Large intestine (tissue), 3 donors: ENCODE results near the gene BHLHA15. TPM values are rescaled to one million over a fixed set of nuclear protein-coding genes. Genes with fewer than 3 reads are reported as not detected.
A peak's percentile ranks its signal among the peaks of the same experiment; 100 is the strongest.

ENCODE experiments used
- DNase-seq, 2 donors: peaks; one replicate each; pipeline versions ENCODE4 v3.0.0 to v3.0.0-alpha.2; 2013
- H3K27ac ChIP-seq: one replicate; pipeline ENCODE4 v1.5.1; 2013; ENCODE audit warnings: low read length
- H3K27me3 ChIP-seq: 2 replicates; pipeline ENCODE4 v1.6.1; 2013; ENCODE audit warnings: low read length; ENCODE audit not compliant: control insufficient read depth, insufficient read depth
- H3K36me3 ChIP-seq: 2 replicates; pipeline ENCODE4 v1.6.1; 2013; ENCODE audit warnings: low read length; ENCODE audit not compliant: control insufficient read depth, insufficient read depth
- H3K4me1 ChIP-seq: one replicate; pipeline ENCODE4 v1.6.1; 2013; ENCODE audit warnings: low read length; ENCODE audit not compliant: control insufficient read depth, insufficient read depth
- H3K4me3 ChIP-seq: one replicate; pipeline ENCODE4 v1.5.1; 2013; ENCODE audit warnings: low read length
- H3K9me3 ChIP-seq: one replicate; pipeline ENCODE4 v1.6.1; 2013; ENCODE audit warnings: mild to moderate bottlenecking, low read depth, low read length, moderate library complexity; ENCODE audit not compliant: control insufficient read depth
- WGBS: methylation state at CpG from one replicate; pipeline ENCODE4 v1.1.5; 2013; ENCODE audit warnings: low lambda C conversion rate; ENCODE audit not compliant: insufficient coverage; 5-methylcytosine and 5-hydroxymethylcytosine counted together
- polyA plus RNA-seq: library from polyadenylated mRNA; unstranded; fragments of 120-200 nt; gene quantifications from one replicate; pipeline ENCODE4 v1.2.1, GENCODE V29; 2013

BHLHA15 gene
- polyA plus RNA-seq, 1 donor, result 0.60 TPM

DNA sequence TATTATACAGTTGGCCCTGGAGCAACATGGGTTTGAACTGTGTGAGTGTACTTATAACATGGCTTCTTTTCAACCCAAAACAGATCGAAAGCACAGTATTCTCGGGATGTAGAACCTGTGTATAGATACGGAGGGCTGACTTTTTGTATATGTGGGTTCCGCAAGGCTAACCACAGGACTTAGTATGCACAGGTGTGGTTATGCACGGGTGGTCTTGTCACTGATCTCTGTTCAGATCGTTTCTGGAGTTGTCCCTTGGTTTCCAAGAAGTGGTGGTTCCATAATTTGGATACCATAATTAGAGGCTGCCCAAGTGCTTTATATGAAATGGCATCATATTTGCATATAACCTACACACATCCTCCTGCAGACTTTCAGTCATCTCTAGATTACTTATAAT lies 10.9 kb upstream of the BHLHA15 start:
- DNase-seq, result no peak
- peaks cover 6% of the 10 kb centered on the region for H3K4me1 ChIP-seq
- no CpG with 5 or more reads among the region's 6 CpGs for WGBS
- no peak overlapping the region for H3K4me3 ChIP-seq
- H3K9me3 ChIP-seq, result peaks cover 2% of the 10 kb centered on the region
- H3K36me3 ChIP-seq, result peaks cover 34% of the 10 kb centered on the region
- no peaks in the 10 kb centered on the region for H3K27me3 ChIP-seq
- no peak overlapping the region for H3K27ac ChIP-seq

DNA sequence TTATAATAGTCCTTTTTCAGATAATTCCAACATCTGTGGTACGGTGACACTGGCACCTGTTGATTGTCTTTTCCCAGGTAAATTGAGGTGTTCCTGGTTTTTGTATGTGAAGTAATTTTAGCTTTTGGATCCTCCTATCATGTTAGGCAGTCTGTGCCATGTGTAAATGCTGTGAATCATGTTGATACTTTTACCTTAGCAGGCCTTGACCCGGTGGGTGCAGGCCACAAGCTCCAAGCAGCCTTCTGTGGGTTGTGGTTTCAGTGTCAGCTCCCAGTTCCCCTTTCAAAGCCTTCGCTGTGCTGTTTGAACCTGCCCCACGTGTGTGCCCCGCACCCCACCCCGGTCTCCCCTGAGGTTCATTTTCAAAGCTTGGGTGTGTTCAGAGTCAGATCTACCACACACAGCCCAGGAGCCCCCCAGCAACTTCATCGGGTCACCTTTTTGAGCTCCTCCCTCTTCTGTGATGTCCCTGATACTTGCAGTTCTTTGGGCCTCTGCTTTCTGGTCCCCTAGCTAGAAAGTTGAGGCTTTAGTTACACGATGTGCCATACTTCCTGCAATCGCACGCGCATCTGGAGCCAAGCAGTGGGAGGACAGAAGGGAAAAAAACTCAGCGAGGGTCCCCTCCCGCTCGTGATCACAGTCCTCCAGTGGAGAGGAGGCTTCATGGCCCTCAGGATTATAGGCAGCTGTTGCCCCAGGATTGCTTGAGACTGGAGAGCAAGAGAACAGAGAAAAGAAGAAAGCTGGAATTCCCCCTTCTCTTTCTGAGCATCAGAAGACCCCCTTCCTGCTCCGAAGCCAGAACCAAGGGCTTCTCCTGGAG lies 8.7 kb upstream of the BHLHA15 start:
- WGBS, result 97% methylated on average over 6 of the region's 15 CpGs
- H3K27ac ChIP-seq, result no peak overlapping the region

DNA sequence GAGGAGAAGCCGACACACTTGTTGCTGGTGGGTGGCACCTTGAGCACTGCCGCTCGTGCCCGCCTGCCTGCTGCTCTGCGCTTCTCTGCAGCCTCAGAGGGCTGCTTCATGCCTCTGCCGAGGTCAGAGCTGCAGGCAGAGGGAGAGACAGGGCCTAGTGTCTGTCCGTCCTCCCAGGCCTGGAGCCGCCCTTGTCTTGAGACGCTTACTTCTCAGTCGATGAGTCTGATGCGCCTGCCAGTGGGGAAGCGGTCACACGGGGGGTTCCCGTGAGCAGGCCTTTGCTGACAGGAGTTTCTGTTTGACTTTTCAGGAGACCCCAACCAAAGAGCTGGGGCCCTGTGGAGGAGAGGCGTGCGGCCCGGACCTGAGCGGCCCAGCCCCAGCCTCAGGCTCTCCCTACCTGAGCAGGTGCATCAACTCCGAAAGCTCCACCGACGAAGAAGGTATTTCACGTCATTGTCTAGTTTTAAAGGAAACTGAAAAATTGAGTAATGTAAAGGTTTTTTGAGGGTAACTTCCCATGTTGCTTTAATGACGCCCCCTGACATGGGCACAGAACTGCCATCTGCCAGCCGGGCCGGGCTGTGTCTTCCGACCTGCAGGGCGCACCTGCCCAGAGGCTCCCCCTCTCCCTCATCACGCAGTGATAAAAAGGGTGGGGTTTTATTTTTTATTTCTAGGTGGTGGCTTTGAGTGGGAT lies 7.8 kb upstream of the BHLHA15 start:
- H3K27me3 ChIP-seq, result no peaks in the 10 kb centered on the region
- H3K4me1 ChIP-seq, result peaks cover 6% of the 10 kb centered on the region
- no peak overlapping the region for H3K27ac ChIP-seq
- H3K36me3 ChIP-seq, result peaks cover 38% of the 10 kb centered on the region
- WGBS, result no CpG with 5 or more reads among the region's 28 CpGs
- DNase-seq, result no peak
- no peak overlapping the region for H3K4me3 ChIP-seq
- peaks cover 6% of the 10 kb centered on the region for H3K9me3 ChIP-seq

More for the DNA sequence above, 8.7 kb upstream of the BHLHA15 start:
- Histone ChIP-seq H3K36me3 (peaks cover 38% of the 10 kb centered on the region), H3K9me3 (peaks cover 6% of the 10 kb centered on the region), H3K4me1 (peaks cover 6% of the 10 kb centered on the region), H3K27me3 (no peaks in the 10 kb centered on the region), H3K4me3 (no peak overlapping the region)
- DNase-seq, result no peak

DNA sequence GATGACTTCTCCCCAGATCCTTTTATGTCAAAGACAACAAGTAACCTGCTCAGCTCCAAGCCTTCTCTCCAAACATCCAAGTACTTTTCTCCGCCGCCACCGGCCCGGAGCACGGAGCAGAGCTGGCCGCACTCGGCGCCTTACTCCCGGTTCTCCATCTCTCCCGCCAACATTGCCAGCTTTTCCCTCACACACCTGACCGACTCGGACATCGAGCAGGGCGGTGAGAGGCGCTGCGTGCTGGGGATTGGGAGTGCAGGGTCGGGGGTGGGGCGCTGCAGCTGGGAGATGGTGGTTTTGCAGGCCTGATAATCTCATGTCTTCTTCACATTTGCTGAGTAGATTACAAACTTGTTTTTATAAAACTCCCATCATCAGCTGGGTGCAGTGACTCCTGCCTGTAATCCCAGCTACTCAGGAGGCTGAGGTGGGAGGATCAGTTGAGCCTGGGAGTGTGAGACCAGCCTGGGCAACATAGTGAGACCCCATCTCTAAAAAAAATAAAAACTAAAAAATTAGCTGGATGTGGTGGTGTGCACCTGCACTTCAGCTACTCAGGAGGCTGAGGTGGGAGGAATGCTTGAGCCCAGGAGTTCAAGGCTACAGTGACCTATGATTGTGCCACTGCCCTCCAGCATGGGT lies 7.2 kb upstream of the BHLHA15 start:
- Histone ChIP-seq H3K4me1 (peaks cover 6% of the 10 kb centered on the region), H3K4me3 (no peak overlapping the region), H3K36me3 (peaks cover 39% of the 10 kb centered on the region), H3K27ac (no peak overlapping the region), H3K27me3 (no peaks in the 10 kb centered on the region), H3K9me3 (peaks cover 6% of the 10 kb centered on the region)
- DNase-seq, result no peak
- WGBS, result 98% methylated on average over 7 of the region's 18 CpGs

DNA sequence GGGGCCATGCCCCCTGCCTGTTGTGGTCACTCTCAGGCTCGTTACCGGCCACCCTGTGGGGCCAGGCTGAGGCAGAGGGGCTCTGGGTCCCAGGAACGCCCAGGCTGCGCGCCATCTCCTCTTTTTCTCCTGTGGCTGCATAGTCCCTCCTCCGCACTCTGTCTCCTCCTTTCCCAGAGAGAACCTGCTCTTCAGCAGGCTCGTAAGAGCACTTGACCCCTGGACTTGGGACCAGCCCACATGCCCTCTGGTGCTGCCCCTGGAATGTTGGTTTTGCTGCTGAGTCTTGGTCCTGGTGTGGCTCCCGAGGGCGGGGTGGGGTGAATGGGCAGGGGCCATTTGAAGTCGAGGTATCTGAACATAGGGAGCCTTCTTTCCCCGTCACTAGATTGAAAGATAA lies 6.6 kb upstream of the BHLHA15 start:
- Histone ChIP-seq H3K27ac (no peak overlapping the region), H3K4me3 (no peak overlapping the region), H3K9me3 (peaks cover 6% of the 10 kb centered on the region), H3K27me3 (no peaks in the 10 kb centered on the region), H3K4me1 (peaks cover 6% of the 10 kb centered on the region), H3K36me3 (peaks cover 41% of the 10 kb centered on the region)
- WGBS, result 60% methylated on average over 1 of the region's 11 CpGs
- DNase-seq, result peak; percentile 61 to 79

DNA sequence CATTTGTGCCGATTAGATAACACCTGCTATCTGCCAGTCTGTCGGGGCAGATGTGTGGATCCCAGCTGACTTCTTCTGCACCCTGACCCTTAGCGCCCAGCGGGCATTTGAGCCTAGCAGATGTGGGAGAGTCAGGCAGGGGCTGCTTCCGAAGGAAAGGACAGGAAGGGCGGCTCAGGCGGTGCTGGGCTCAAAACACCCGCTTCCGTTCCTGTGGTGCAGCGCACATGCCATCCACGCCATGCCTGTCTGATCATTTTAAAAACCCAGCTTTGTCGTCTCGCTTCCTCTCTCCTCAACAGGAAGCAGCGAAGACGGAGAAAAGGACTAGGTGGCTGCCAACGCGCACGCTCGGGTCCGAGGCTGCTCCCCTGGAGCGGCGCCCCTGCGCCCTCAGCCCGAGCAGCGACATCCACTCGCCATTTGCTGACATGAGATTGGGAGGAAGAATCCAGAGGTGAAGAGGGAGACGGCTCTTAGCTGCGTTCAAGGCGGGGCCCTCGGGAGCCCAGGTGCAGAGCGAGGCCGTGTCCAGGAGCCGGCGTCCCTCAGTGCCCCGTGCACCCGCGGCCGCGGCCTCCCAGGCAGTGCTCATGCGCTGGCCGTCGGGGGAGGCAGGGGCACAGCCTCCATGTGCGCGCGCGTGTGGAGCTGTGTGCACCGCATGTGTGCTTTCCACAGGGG lies 5.9 kb upstream of the BHLHA15 start:
- Histone ChIP-seq H3K36me3 (peaks cover 41% of the 10 kb centered on the region), H3K27ac (no peak overlapping the region), H3K4me1 (peaks cover 6% of the 10 kb centered on the region), H3K9me3 (peaks cover 6% of the 10 kb centered on the region), H3K27me3 (no peaks in the 10 kb centered on the region), H3K4me3 (no peak overlapping the region)
- WGBS, result no CpG with 5 or more reads among the region's 47 CpGs
- DNase-seq, result no peak

DNA sequence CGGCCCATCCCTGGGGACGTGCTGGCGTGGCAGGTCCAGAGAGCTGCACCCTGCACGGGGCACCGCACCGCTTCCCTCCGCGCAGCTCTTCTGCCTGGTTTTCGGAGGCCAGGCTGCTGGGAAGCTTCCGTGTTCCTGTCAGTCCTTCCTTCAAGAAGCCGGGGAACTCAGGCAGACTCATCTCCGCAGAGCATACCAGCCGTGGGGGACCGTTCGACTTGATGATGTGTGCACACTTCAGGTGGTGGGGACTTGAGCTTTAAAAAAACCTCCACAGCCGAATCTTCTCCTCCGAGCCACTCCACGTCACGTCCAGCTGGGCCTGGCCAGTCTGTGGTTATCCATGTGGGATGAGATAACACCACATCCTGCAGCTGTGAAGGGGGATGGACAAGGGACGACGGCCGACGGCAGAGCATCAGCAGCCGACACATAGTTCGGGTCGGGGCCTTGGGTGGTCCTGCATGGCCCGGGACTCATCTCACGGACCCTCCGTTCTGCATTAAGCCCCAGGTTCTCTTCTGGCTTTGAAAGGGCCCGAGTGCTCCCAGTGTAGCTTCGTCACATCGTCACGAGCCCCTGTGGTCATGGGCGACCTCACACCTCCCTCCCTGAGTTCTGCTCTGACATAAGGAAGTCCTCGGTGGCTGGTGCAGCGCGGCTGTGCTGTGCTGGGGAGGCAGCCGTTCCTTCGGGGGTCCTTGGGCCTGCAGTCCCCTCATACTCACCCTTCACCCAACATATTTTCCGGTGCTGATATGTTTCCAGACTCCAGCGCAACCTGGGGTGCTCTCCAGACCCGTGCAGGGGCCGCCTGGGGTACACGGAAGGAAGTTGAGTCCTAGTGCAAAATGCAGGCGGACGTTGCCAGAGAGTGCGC lies 4.5 kb upstream of the BHLHA15 start:
- no peak overlapping the region for H3K27ac ChIP-seq
- H3K4me1 ChIP-seq, result peaks cover 8% of the 10 kb centered on the region
- no peak overlapping the region for H3K4me3 ChIP-seq
- H3K9me3 ChIP-seq, result peaks cover 6% of the 10 kb centered on the region
- peaks cover 41% of the 10 kb centered on the region for H3K36me3 ChIP-seq
- no peak for DNase-seq
- no peaks in the 10 kb centered on the region for H3K27me3 ChIP-seq
- WGBS, result 90% methylated on average over 2 of the region's 47 CpGs

DNA sequence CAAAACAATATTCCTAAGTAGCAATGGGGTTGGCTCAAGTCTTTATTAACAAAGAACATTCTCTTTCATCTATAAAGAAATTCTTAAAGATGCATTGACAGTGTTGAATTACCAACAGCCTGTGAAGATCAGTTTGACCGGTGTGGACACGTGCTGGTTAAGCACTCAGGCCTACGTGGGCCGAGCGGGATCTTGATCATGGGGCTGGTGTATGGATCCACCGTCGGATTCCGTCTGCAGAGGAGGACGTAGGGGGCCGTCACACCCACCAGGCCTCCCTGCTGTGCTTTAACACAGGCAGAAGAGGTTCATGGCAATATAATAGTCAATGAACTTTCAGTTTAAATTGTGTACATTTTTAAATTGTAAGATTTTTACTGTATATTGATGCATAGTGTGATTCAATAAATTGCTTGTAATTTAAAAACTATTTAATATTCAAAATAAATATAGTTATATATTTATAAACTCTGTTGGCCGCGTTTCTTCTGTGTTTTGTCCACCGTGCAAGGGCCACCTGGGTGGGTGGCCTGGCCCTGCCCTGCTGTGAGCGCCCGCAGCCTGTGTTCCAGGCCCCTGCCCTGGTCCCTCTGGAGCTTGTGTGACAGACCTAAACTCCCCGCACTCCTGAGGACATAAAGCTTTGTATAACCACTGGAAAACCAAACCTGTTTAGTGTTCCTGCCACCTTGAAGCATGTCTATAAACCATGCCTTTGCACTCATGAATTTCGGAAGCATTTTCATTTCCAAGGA lies 1.9 kb upstream of the BHLHA15 start:
- Histone ChIP-seq H3K36me3 (peaks cover 26% of the 10 kb centered on the region), H3K4me3 (no peak overlapping the region), H3K9me3 (peaks cover 6% of the 10 kb centered on the region), H3K27me3 (no peaks in the 10 kb centered on the region), H3K4me1 (peaks cover 8% of the 10 kb centered on the region), H3K27ac (no peak overlapping the region)
- no peak for DNase-seq
- no CpG with 5 or more reads among the region's 17 CpGs for WGBS

DNA sequence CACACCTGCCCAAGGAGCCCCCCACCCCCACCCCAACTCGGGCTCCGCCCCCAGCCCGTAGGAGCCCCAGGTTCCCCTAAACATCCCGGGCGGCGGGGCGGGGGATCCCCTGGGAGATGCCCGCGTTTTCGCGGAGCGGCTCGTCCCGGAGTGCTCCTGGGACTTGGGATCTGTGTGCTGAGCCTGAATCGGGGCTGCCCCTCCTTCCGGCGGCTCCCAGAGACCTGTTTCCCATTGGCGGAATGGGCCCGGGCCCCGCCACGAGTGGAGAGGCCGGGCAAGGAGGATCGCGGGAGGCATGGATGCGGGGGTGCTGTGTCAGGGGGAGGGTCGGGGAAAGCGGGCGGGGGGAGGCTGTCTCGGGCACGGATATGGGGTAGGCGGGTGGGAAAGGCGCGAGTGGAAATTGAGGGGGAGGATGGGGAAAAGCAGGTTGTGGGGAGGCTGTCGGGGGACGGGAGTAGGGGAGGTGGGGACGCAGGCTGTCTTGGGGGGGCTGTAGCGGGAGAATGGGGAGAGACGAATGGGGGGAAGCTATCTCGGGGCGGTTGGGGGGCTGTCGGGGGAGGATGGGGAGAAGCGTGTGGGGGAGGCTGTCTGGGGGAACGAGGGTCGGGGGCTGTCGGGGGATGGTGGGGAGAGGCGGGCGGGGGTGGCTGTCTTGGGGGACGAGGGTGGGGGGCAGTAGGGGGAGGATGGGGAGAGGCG lies 572 bp upstream of the BHLHA15 start:
- no peak for DNase-seq
- H3K36me3 ChIP-seq, result peaks cover 18% of the 10 kb centered on the region
- WGBS, result no CpG with 5 or more reads among the region's 49 CpGs
- no peaks in the 10 kb centered on the region for H3K27me3 ChIP-seq
- H3K9me3 ChIP-seq, result peaks cover under 1% of the 10 kb centered on the region
- H3K27ac ChIP-seq, result no peak overlapping the region
- H3K4me3 ChIP-seq, result peak overlapping the region; percentile 13
- peaks cover 6% of the 10 kb centered on the region for H3K4me1 ChIP-seq
